HK-2 (cell line): Measurements from ENCODE around the gene GRB10.
"Not testable (repeated sequence)": the region's sequence is repeated elsewhere in the genome, so short reads cannot be mapped to it uniquely, and the experiment has no call there.

Experiments used
- DNase-seq: peaks from one replicate; pipeline ENCODE4 v3.0.0-alpha.2; 2018; ENCODE audit not compliant: unreplicated experiment

Gene GRB10

DNA sequence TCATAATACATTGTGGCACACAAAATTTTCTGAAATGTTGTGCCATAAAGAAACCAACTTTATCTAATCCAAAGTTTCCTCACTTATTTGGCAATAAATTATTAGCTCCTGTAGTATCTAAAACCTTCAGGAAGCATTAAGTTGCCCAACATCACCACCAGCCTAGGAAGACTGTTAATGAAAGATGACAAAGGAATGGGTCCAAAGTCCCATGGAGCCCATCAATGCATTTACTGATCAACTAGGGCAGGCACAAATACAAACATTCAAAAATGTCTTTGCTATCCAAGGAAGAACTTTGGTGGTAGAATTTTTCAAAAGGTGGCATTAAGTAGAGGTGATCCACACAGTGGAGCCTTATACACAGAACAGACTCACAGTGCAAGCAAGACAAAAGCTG is 4.5 kb downstream of the GRB10 start:
- DNase-seq = no peak

DNA sequence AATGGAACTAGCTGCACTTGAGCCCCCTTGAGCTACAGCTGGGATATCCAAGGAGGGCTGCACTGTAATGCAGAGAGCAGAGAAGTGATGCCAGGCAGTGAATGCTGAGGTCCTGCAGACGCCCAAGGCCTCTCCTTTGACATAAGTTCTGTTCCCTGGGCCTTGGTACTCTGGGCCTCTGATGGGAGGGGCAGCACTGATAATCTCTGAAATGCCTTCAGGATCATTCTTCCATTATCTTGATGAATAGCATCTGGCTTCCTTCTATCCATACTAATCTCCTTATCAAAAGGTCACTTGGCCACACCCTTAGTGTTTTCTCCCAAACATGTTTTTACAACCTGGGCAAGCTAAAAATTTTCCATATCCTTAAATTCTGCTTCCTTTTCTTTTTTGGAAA is 6.9 kb downstream of the GRB10 start:
- no peak for DNase-seq

DNA sequence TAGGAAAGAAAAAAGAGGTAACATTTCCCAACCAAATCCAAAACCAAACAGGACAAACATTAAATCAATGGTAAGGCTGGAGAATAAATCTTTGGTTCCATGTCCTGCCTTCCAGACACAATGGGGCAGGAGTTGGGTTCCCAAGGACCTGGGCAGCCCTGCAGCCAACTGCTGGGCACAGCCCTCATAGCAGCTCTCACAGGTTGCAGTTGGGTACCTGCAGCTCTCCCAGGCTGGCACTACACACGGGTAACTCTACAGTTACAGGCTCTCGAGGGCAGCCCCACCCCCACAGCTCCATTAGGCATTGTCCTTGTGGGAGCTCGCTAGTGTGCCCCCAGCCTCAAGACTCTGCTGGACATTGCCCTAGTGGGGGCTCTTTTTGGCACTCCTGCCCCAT is 7.5 kb downstream of the GRB10 start:
- no peak for DNase-seq

DNA sequence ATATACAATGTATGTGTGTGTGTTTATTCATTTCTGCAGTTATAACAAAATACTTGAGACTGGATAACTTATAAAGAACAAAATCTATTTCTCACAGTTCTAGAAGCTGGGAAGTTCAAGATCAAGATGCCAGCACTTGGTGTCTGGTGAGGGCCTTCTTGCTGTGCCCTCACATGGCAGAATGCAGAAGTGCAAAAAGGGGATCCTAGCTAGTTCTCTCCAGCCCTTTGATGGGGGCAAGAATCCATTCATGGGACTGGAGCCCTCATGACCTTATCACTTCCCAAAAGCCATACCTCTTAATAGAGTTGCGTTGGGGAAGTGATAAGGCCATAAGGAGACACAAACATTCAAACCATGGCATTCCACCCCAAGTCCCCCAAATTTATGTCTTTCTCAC is 8.4 kb downstream of the GRB10 start:
- no peak for DNase-seq

DNA sequence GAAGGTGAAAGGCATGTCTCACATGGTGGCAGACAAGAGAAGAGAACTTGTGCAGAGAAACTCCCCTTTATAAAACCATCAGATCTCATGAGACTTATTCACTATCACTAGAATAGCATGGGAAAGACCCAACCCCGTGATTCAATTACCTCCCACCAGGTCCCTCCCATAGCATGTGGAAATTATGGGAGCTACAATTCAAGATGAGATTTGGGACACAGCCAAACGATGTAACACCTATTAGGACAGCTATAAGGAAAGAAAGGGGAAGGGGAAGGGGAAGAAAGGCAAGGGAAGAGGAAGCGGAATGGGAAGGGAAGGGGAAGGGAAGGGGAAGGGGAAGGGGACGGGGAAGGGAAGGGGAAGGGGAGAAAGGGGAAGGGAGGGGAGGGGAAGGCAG is 9.6 kb downstream of the GRB10 start:
- not testable (repeated sequence) for DNase-seq

DNA sequence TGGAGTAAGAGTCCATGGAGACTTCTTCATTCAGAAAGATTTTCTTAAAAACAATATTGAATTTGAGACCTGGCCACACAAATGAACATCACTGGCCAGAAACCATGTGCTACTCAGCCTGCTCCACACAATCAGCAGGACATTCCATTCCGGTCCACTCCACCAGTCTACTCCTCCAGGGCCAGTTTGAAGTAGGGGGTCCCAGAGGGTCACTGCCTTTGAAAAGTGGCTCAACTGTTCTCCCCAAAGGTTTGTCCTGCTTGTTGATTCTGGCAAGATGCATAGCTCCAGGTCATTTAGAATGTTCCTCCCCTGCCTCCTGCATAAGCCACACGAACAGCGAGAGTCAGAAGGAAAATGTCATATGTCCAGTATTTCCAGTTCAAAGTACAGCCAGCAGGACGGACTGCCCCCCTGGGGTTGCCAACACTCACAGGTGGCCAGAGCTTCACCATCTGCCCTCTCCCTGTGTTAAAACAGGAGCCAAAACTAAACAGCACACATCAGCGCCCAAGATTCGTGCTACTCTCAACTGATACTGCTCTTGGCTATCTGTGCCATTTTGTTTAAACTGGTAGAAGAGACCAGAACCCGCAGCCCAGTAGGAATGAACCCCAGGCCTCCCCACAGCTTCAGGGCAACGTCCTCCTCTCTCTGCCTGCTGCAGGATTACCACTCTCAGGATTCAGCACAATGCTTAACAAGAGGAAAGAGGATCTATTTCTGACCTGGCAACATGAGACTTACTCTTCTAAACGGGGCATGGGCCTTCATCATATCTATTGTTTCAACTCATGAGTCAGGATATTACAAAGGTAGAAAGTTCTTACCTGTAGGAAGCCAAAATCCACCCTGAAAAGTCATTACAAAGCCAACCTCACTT is 11.3 kb downstream of the GRB10 start:
- no peak for DNase-seq

DNA sequence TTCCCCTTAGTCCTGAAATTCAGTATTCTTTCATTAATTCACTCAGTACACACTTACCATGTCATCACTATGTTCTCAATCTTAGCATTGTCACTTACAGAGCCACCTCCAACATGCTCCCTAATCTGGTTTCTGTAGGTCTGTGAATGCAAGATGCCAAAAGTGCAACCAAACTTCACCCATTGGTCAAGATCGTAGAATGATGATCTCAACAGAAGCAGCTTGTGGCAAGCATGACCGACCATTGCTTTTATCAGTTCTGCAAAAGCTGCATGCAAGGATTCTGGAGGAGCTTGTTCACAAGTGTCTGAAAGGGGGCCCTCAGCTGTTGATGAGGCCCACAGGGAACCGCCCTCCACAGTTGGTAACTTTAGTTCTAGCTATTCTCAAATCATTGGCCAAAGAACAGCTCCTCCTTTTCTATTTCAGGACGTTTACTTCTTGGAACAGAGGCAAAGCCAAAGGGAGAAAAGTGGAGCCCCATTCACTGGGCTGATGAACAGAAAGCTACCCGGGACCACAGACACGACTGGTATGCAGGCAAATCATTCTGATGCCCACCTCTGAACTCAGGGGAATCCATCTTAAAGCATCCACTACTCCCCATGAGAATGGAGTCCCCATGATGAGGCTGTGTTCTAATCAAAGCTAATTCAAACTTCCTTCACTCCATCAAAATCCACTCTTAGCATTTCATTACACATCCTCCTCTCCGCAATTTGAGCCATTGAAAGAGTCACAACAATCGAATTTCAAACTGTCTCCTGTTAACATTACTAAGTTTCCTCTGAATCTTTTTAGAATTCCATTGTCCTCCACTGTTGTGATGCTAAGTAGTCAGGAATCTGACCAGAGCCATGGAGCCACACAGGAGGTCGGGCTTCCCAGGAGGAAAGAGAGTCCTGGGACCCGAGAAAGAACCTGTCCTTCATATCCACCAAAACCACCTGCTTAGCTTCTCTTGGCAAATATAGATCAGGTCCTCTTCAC is 13.9 kb downstream of the GRB10 start:
- no peak for DNase-seq

DNA sequence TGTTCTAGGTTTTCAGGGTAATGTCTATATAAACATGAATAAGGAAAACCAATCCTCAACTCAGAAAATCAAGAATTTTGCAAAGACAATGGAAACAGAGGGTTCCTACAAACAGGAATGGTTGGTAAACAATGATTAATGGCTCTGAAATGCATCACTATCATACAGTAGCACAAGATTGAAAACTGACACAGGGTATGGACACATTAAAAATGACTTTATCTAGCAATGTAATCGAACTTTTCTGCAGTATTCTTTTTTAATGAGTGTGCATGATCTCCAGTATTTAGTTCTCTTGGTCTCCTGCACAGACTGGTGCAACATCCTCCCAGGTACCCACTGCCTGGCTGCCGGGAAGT is 15.9 kb downstream of the GRB10 start:
- no peak for DNase-seq

DNA sequence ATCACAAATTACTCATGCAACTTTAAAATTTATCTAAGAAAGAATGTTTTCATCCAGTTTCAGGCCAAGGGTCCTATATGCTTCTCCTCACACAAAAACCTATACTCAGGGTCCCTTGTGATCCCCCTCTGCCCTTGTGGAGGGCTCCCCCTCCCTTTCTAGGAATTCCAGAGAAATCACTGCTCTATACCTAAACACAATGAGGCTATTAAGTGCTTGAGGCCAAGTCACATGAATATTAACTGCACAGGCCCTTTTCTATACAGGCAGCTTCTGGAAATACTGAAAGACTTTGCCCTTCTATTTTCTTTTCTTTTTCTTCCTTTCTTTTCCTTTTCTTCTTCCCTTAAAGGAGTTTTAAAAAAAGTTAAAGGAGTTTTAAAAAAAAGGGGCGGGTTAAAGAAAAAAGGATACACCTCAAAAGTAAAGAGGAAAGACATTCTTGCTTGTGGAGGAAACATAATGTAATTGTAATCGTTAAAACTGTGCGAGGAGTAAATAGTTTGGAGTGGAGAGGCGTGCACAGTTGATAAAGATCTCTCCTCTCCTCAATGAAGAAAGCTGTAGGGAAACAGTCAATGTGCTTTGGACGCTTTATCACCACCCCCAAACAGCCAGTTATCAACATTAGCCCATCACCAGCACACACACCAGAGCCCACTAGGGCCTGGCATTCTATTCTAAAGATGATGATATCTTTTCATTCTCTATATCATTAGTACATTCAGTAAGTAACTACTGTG is 16.4 kb downstream of the GRB10 start:
- DNase-seq = no peak

DNA sequence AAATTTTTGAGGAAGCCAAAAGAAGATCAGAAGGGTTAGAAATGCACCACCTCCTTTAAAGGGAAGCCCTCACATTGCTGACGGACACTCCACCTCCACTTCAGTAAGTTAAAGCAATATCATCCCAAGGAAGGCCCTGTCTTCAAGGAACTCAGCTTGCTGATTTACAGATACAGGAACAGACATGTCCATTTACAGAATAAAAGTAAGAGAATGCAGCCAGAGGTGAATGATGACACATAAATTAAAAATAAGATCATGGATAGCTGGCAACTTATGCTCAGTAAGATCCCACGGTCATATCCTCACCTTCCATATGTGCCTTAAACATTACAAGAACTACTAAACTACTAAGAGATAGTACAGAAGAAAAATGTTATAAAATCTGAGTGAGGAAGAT is 20.4 kb downstream of the GRB10 start:
- DNase-seq = no peak

DNA sequence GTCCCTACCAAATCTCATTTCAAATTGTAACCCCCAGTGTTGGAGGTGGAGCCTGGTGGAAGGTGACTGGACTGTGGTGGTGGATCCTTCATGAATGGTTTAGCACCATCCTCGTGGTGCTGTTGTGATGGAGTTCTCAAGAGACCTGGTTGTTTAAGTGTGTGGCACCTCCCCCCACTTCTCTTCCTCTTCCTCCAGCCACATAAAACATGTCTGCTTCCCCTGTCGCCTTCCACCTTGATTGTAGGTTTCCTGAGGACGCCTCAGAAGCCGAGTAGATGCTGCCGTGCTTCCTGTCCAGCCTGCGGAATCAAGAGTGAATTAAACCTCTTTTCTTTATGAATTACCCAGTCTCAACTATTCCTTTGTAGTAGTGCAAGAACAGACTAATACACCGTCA is 21.0 kb downstream of the GRB10 start:
- no peak for DNase-seq

DNA sequence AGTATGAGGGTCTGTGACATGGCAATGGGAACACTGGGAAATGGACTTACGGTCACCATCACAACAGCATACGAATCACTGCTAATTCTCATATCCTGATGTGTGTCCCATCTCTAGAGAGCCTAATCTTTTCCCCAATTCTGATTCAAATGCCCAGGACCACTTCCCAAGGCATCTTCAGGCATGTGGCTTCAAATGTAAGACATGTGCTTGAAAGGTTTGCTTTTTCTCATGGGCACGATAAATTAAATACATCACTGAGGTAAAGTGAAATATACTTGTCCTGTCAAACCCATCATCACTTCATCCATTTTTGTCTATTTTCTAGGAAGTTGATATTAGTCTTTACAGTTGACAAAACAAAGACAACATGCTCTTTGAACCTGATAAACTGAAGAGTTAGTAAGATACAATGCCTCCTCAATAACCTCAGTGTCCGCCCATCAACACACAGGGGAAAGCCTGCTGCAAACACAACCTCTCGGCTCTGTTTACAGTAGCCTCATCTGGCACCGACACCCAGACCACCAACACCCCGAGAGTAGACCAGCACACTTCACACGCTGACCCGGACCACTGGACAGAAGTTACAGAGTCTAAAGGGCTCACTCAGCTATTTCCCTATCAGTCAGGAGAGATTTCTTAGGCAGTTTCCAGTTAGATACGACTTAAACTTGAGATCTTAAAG is 24.8 kb downstream of the GRB10 start:
- DNase-seq = no peak

DNA sequence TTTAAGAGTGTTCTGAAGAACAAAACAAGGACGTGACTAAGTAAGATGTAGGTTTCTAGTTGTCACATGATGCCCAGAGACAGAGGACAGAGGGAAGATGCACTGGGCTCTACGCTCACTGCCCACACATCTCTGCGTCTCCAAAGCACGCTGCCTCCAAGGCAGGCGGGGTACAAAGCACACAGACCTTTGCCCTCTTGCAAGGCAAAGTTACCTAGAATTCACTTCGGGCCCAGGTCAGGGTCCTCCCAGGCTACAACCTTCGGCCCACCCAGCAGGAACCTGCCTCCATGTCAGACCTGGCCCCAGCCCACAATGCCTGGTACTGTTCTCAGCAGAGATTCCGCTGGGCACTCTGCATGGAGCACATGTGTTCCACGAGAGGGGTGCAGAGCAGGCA is 26.5 kb downstream of the GRB10 start:
- DNase-seq = no peak

DNA sequence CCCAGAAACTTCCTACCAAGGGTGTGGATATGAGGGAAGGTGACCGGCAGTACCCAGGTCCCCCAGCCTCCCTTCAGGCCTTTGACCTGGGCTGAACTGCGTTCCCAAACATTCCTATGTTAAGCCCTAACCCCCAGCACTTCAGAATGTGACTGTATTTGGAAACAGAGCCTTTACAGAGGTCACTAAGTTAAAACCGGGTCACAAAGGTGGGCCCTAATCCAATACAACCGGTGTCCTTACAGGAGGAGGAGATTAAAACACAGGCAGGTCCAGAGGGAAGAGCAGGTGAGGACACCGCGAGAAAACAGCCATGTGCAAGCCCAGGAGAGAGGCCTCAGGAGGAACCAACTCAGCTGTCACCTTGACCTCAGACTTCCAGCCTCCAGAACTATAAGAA is 28.0 kb downstream of the GRB10 start:
- no peak for DNase-seq

DNA sequence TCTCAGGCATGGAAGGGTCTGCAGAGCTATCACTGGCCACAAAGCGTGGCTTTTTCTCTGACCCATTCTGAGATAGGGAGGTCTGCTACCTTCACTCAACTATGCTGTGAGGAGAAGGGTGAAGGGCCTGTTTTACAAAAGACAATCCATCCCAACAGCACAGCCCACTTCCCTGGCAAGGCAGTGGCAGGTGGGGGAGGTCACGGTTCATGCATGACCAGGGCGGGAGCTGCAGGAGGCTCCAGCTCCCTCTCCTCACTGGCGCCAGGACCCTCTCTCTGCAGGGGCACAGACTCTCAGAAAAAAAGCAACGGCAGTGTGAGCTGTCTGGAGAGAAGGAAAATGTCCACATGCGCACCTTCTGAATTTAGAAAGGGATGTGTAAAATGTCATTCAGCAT is 28.5 kb downstream of the GRB10 start:
- no peak for DNase-seq

DNA sequence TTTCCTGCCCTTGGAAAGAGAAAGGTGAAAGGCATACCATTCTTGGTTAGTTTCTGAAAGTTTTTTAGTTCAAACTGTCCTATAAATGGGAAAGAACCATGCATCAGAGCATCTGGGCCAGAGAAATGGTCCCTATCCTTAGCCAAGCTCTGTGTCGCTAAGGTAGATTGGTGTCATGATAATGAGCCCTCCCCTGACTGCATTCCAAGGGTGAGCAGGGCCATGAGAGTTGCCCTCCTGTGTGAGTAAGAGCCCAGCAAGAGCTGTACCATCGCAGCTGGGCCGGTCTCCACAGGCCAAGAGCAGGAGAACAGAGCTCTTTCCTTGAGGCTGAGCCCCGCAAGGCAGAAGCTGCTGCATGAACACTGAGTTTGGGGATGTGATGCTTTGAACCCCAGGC is 30.3 kb downstream of the GRB10 start:
- no peak for DNase-seq

DNA sequence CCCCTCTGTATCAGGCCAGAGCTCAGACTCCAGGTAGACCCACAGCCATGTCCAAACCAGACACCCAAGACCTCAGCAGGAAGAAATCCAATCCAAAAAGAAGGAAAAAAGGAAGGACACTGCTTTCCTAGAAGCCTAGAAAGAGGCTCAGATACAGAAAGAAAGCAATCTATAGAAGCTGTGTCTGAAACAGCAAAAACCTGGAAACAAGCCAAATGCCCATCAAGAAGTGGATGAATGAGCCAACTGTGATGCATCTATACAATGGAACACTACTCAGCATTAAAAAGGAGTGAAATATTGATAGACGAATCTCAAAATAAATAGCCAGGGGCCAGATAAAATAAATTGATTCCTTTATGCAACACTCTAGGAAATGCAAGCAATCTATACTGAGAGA is 31.6 kb downstream of the GRB10 start:
- DNase-seq = no peak

DNA sequence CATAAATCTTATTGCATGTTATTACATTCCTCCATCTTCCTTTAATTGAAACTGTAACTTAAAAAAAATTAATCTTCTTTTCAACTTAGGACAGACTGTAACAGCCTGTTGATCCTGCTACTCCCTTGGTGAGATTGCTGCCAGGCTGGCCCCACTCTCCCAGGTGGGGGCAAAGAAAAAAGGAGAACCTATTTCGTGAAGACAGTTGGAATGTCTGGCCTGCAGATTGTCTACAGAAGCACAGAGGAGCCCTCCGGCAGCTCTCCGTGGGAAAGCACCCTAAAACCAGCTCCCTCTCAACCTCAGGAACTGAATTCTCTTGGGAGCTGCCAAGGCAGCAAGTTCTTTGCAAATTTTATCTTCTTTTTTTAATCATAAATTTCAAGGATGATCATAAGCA is 32.8 kb downstream of the GRB10 start:
- no peak for DNase-seq

DNA sequence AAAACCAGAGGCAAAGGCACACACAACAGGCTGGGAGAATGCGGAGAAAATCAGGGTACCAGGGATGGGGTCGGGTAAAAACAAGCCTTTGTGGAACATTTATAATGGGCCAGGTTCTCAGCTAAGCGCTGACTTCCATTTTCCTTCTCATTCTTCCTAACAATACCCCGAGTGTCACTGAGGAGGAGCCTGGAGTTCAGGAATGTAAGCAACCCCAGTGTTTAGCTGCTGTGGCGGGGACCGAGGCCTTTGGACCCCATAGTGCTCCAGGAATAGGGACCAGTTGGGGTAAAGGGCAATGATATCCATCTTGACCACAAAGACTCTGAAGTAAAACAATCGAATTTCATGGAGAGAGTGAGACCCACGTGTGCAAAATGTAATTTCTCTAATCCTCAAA is 34.2 kb downstream of the GRB10 start:
- no peak for DNase-seq

DNA sequence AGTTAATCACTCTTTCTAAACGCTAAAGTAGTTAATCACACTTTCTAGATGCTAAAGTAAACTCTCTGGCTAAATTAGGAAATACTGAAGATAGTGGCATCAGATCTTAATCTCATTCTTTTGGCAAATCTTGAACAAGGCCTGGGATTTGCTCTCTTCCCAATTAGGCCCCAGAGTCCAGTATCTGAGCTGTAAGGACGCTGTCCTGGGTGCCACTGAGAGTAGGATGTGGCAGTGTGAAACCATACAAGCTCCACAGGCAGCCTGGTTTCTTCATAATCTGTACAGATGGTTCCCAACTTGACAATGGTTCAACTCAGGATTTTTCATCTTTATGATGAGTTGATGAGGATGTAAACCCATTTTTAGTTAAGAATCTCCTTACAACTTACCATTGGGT is 36.9 kb downstream of the GRB10 start:
- DNase-seq = no peak

DNA sequence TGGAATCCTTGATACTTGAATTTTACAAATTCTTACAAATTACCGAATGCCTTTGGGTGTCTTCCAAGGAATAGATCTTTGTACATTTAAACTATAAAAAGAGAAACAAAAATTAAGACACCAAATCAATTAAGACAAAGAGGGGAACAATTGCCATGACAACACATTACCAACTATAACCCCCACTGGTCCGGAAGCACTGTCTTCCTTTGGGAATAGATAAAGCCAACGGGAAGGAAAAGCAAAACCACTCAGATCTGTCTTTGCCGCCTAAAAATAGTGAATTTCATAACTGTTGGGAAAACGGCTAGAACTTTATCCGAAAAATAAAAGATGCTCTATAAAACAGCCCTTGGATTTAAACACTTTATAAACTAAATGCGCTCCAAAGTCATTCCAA is 37.4 kb downstream of the GRB10 start:
- DNase-seq = no peak

DNA sequence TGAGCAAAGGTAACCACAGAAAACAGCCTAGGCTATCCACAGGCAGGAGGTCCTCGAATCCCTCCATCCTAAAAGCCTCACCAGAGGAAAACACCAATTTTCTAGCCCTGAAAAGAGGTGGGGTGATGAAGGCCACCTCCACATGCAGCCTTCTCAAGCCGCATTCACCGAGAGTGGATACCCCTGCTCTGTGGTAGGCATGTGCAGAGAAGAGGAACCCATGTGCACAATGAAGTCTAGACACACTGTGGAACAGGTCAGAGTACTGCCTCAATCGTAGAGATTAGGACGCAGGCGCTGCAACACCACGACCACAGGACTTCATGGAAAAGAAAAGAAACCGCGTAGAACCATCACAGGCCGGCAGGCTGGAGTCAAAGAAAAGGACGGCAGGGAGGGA is 38.8 kb downstream of the GRB10 start:
- DNase-seq = no peak
